Osteoblast (primary cell): ENCODE data around the gene IFI16. TPM values are rescaled to one million over a fixed set of nuclear protein-coding genes. Genes with fewer than 3 reads are reported as not detected.
A peak's percentile ranks its signal among the peaks of the same experiment; 100 is the strongest.
"Not testable (repeated sequence)": the region's sequence is repeated elsewhere in the genome, so short reads cannot be mapped to it uniquely, and the experiment has no call there.

ENCODE experiments used
- DNase-seq: peaks from one replicate; pipeline ENCODE4 v3.0.0; 2011; ENCODE audit warnings: low spot score, mixed read lengths; ENCODE audit not compliant: insufficient read length; ENCODE audit errors: missing footprints
- H2AFZ ChIP-seq: 2 replicates; pipeline ENCODE4 v1.6.0; 2011; ENCODE audit warnings: mild to moderate bottlenecking, low read length
- H3K27ac ChIP-seq: 2 replicates; pipeline ENCODE4 v1.5.1; 2011; ENCODE audit warnings: mild to moderate bottlenecking, low read depth, low read length, moderate library complexity
- H3K27me3 ChIP-seq: 2 replicates; pipeline ENCODE4 v1.6.0; 2012; ENCODE audit warnings: mild to moderate bottlenecking, control low read depth, inconsistent platforms, low read length, moderate library complexity; ENCODE audit not compliant: insufficient read depth
- H3K36me3 ChIP-seq: 2 replicates; pipeline ENCODE4 v1.5.1; 2011; ENCODE audit warnings: mild to moderate bottlenecking, low read length, control low read depth, moderate library complexity; ENCODE audit not compliant: insufficient read depth
- H3K4me1 ChIP-seq: 2 replicates; pipeline ENCODE4 v1.5.1; 2011; ENCODE audit warnings: mild to moderate bottlenecking, low read length, control low read depth, moderate library complexity; ENCODE audit not compliant: insufficient read depth
- H3K4me2 ChIP-seq: 2 replicates; pipeline ENCODE4 v1.6.0; 2011; ENCODE audit warnings: mild to moderate bottlenecking, low read length; ENCODE audit not compliant: insufficient read depth
- H3K4me3 ChIP-seq: fragments of 200-600 bp; sonication (generic); 3 replicates; pipeline ENCODE4 v1.5.1; 2012; ENCODE audit warnings: mild to moderate bottlenecking, low read length, inconsistent platforms; ENCODE audit not compliant: insufficient read depth
- H3K79me2 ChIP-seq: 2 replicates; pipeline ENCODE4 v1.6.0; 2012; ENCODE audit warnings: mild to moderate bottlenecking, low read length, control low read depth, inconsistent platforms; ENCODE audit not compliant: insufficient read depth
- H3K9me3 ChIP-seq: 2 replicates; pipeline ENCODE4 v1.5.1; 2011; ENCODE audit warnings: low read depth, low read length, control low read depth
- H4K20me1 ChIP-seq: 2 replicates; pipeline ENCODE4 v1.6.0; 2012; ENCODE audit warnings: mild to moderate bottlenecking, low read length, control low read depth; ENCODE audit not compliant: insufficient read depth
- total RNA-seq: library from RNA; depleted of rRNA; stranded (reverse); fragments of >200 nt; gene quantifications from 2 replicates; pipeline ENCODE4 v1.2.3, GENCODE V29; 2012
- TF ChIP-seq, protein P1 (sequence below): IDR thresholded peaks from 2 replicates; pipeline ENCODE4 v1.5.1; 2011; ENCODE audit warnings: mild to moderate bottlenecking, low read depth, low read length, moderate library complexity; ENCODE audit errors: extremely low read depth

Gene IFI16
- total RNA-seq, 1 donor, result 129 TPM

DNA sequence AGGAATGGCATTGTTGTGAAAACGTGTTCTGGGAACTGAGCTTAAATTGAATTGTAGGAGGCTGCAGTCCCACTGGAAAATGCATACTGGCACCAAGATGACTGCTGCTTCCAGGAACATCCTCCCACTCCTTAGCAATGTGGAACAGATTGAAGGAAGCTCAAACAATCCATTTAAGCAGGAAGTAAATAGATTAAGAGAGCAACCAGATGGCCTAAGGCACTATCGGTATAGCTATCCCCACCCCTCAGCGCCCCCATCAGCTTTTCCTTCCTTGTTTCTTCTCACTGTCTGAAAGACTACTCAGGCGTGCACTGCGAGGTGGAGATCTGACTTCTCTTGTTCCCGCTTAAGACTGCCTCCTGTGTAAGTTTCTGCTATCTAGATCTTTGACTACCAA, 4.0 kb upstream of the IFI16 start:
- Histone ChIP-seq H3K4me1 (peaks cover 29% of the 10 kb centered on the region), H4K20me1 (no peaks in the 10 kb centered on the region), H2AFZ (peak overlapping the region; percentile 79), H3K4me3 (no peak overlapping the region), H3K79me2 (peaks cover 7% of the 10 kb centered on the region), H3K27me3 (no peaks in the 10 kb centered on the region), H3K36me3 (no peaks in the 10 kb centered on the region), H3K4me2 (no peak overlapping the region), H3K9me3 (no peaks in the 10 kb centered on the region), H3K27ac (no peak overlapping the region)
- DNase-seq, result no peak
- TF ChIP-seq, protein P1, sequence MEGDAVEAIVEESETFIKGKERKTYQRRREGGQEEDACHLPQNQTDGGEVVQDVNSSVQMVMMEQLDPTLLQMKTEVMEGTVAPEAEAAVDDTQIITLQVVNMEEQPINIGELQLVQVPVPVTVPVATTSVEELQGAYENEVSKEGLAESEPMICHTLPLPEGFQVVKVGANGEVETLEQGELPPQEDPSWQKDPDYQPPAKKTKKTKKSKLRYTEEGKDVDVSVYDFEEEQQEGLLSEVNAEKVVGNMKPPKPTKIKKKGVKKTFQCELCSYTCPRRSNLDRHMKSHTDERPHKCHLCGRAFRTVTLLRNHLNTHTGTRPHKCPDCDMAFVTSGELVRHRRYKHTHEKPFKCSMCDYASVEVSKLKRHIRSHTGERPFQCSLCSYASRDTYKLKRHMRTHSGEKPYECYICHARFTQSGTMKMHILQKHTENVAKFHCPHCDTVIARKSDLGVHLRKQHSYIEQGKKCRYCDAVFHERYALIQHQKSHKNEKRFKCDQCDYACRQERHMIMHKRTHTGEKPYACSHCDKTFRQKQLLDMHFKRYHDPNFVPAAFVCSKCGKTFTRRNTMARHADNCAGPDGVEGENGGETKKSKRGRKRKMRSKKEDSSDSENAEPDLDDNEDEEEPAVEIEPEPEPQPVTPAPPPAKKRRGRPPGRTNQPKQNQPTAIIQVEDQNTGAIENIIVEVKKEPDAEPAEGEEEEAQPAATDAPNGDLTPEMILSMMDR, result no peak

DNA sequence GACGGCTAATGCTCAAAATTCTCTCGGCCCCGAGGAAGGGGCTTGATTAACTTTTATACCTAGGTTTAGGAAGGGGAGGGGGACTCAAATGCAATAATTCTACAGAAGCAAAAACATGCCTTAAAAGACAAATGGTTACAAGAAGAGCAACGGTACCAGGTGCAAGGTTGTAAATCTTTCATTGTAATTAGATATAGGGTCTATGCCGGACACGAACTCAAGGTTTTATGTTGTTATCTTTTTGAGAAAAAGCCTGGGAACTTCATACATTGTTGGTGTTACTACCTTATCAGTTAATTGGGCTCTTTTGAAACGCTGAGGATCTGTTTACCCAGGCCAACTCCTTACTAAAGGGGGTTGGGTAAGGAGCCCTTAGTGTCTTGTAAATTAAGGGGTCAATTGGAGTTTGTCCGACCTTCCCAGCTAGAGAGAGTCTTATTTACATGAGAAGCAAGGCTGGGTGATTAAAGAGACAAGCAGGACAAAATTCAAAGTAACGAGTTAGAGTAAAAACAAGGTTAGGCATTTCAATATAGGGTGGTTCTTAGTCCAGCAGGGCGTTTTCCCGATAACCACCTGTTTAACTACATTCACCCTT, 3.4 kb upstream of the IFI16 start:
- H3K27ac ChIP-seq, H4K20me1 ChIP-seq, H3K9me3 ChIP-seq, H3K36me3 ChIP-seq, H3K27me3 ChIP-seq, DNase-seq, H3K4me3 ChIP-seq, H3K4me2 ChIP-seq: not testable (repeated sequence)
- Histone ChIP-seq H3K79me2 (peaks cover 14% of the 10 kb centered on the region), H2AFZ (peak overlapping the region; percentile 79), H3K4me1 (peaks cover 23% of the 10 kb centered on the region)

DNA sequence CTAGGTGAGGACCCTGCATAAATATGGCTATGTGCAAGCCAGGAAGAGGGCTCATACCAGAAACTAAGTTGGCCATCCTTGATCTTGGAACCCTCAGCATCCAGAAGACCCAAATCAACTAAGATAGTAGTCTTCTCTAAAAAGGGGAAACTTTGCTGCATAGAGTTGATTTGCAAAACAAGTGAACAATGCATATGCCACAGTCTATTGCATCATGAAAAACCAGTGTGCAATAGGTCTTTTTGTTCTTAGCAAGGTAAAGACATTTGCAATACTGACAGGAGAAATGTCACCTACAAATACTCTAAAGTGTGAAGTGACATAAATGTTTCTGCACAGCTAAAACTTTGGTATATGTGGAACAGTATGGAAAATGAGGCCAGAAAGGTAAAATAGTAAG, 2.0 kb upstream of the IFI16 start:
- no peak overlapping the region for H3K4me3 ChIP-seq
- TF ChIP-seq, protein P1, result no peak
- no peaks in the 10 kb centered on the region for H4K20me1 ChIP-seq
- peaks cover 28% of the 10 kb centered on the region for H3K79me2 ChIP-seq
- H2AFZ ChIP-seq, result no peak overlapping the region
- no peak overlapping the region for H3K4me2 ChIP-seq
- H3K9me3 ChIP-seq, result no peaks in the 10 kb centered on the region
- H3K27me3 ChIP-seq, result no peaks in the 10 kb centered on the region
- H3K4me1 ChIP-seq, result peaks cover 33% of the 10 kb centered on the region
- H3K27ac ChIP-seq, result no peak overlapping the region
- no peaks in the 10 kb centered on the region for H3K36me3 ChIP-seq
- no peak for DNase-seq

DNA sequence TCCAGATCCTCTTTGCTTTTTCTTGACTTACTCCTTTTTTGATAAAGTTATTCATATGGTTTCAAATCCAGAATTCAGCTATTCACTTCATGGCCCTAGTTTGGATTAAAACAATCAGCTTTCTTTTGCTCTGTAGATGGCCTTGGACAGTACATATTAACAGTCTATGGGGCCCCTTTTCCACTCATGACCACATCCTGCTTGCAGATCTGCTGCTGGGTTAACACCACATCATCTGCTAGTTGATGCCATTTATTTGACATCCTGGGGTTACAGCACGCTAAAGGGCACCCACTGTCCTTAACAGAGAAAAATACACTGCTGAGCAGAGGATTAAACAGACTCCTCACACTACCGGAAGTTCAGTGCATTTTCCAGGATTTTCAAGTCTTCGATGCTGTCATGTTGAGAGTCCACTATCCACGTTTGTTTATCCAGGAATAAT, 941 bp upstream of the IFI16 start:
- no peaks in the 10 kb centered on the region for H3K9me3 ChIP-seq
- H2AFZ ChIP-seq, result peak overlapping the region; percentile 89
- peaks cover 38% of the 10 kb centered on the region for H3K79me2 ChIP-seq
- DNase-seq, result no peak
- no peaks in the 10 kb centered on the region for H3K27me3 ChIP-seq
- H3K36me3 ChIP-seq, result peaks cover 4% of the 10 kb centered on the region
- H4K20me1 ChIP-seq, result no peaks in the 10 kb centered on the region
- no peak overlapping the region for H3K4me3 ChIP-seq
- peaks cover 35% of the 10 kb centered on the region for H3K4me1 ChIP-seq
- peak overlapping the region; percentile 96 for H3K27ac ChIP-seq
- peak overlapping the region; percentile 81 for H3K4me2 ChIP-seq
- TF ChIP-seq, protein P1, result no peak
